IMR-90 (cell line): ENCODE measurements around the gene MCL1. TPM values are rescaled to one million over a fixed set of nuclear protein-coding genes. Genes with fewer than 3 reads are reported as not detected.

ENCODE experiments used
- ATAC-seq: fragments of 200-7000 bp; cut with Tn5 transposase; 2 replicates; pipeline ENCODE4 v1.9.1; 2020; ENCODE audit warnings: low read depth, mild to moderate bottlenecking, moderate library complexity
- BruUV-seq: library from RNA; stranded (reverse); fragments of 400-500 nt; replicated peaks from 2 replicates; lab custom pipeline; 2021; lab: Mats Ljungman, UMichigan
- CTCF ChIA-PET: fragments of 300-600 bp; formaldehyde crosslinking; extraction: SDS; loops from one replicate; lab custom pipeline; 2021; ENCODE audit warnings: antibody characterized with exemption; lab: Yijun Ruan, JAX
- POLR2A ChIA-PET: fragments of 300-600 bp; sonication (Branson Sonifier 250); formaldehyde crosslinking; loops from one replicate; lab custom pipeline; 2022; ENCODE audit warnings: antibody characterized with exemption; ENCODE audit not compliant: unreplicated experiment; lab: Charles Lee
- DNase-seq: peaks from one replicate; pipeline ENCODE4 v3.0.0; 2013
- H2AFZ ChIP-seq: replicated peaks from 2 replicates; pipeline ENCODE3; 2013; ENCODE audit warnings: low read length, mild to moderate bottlenecking; ENCODE audit not compliant: poor library complexity
- H2AK5ac ChIP-seq: 2 replicates; pipeline ENCODE4 v1.6.1; 2013; ENCODE audit warnings: low read depth, low read length, inconsistent platforms
- H2AK9ac ChIP-seq: replicated peaks from 2 replicates; pipeline ENCODE3; 2013; ENCODE audit warnings: mild to moderate bottlenecking, low read depth, low read length, moderate library complexity; ENCODE audit not compliant: poor library complexity
- H2BK120ac ChIP-seq: 2 replicates; pipeline ENCODE4 v1.6.1; 2013; ENCODE audit warnings: low read depth, low read length, inconsistent platforms
- H2BK15ac ChIP-seq: 3 replicates; pipeline ENCODE4 v1.6.1; 2013; ENCODE audit warnings: low read depth, low read length, inconsistent platforms
- H2BK20ac ChIP-seq: 2 replicates; pipeline ENCODE4 v1.6.1; 2013; ENCODE audit warnings: low read depth, mild to moderate bottlenecking, inconsistent platforms, low read length, moderate library complexity
- H2BK5ac ChIP-seq: 2 replicates; pipeline ENCODE4 v1.6.1; 2013; ENCODE audit warnings: mild to moderate bottlenecking, low read depth, low read length, inconsistent platforms; ENCODE audit not compliant: poor library complexity, severe bottlenecking
- H3K14ac ChIP-seq: replicated peaks from 2 replicates; pipeline ENCODE4 v1.6.1; 2013; ENCODE audit warnings: low read depth, low read length, inconsistent platforms
- H3K18ac ChIP-seq: 2 replicates; pipeline ENCODE4 v1.6.1; 2013; ENCODE audit warnings: low read depth, low read length, control low read depth
- H3K23ac ChIP-seq: 2 replicates; pipeline ENCODE4 v1.6.1; 2013; ENCODE audit warnings: low read depth, low read length, inconsistent platforms
- H3K27ac ChIP-seq: 2 replicates; pipeline ENCODE4 v1.5.1; 2013; ENCODE audit warnings: mild to moderate bottlenecking, control low read depth, low read length; ENCODE audit not compliant: insufficient read depth
- H3K27me3 ChIP-seq: 2 replicates; pipeline ENCODE4 v1.6.1; 2013; ENCODE audit warnings: low read length; ENCODE audit not compliant: control insufficient read depth, insufficient read depth
- H3K36me3 ChIP-seq: 2 replicates; pipeline ENCODE4 v1.6.1; 2013; ENCODE audit warnings: low read length, mixed read lengths; ENCODE audit not compliant: control insufficient read depth, insufficient read depth
- H3K4ac ChIP-seq: 2 replicates; pipeline ENCODE4 v1.6.1; 2013; ENCODE audit warnings: low read depth, low read length, inconsistent platforms
- H3K4me1 ChIP-seq: 2 replicates; pipeline ENCODE4 v1.6.1; 2013; ENCODE audit warnings: low read length, mixed read lengths; ENCODE audit not compliant: control insufficient read depth, insufficient read depth
- H3K4me2 ChIP-seq: 2 replicates; pipeline ENCODE4 v1.6.1; 2013; ENCODE audit warnings: low read depth, mild to moderate bottlenecking, control low read depth, low read length, moderate library complexity
- H3K4me3 ChIP-seq: 2 replicates; pipeline ENCODE4 v1.5.1; 2013; ENCODE audit warnings: low read depth, mild to moderate bottlenecking, control low read depth, low read length, moderate library complexity; ENCODE audit not compliant: insufficient read depth
- H3K56ac ChIP-seq: 2 replicates; pipeline ENCODE4 v1.6.1; 2013; ENCODE audit warnings: low read length, inconsistent platforms; ENCODE audit not compliant: insufficient read depth; ENCODE audit errors: extremely low read depth
- H3K79me1 ChIP-seq, 2 experiments: 2 replicates each; pipeline ENCODE4 v1.6.1; 2013; ENCODE audit warnings: low read length in 2 of 2, inconsistent platforms in 1 of 2, low read depth in 1 of 2
- H3K9ac ChIP-seq: 2 replicates; pipeline ENCODE4 v1.6.1; 2013; ENCODE audit warnings: low read depth, low read length, control low read depth
- H3K9me1 ChIP-seq: 2 replicates; pipeline ENCODE4 v1.6.1; 2013; ENCODE audit warnings: low read length, inconsistent platforms; ENCODE audit not compliant: insufficient read depth
- H3K9me3 ChIP-seq: 2 replicates; pipeline ENCODE4 v1.6.1; 2013; ENCODE audit warnings: low read length; ENCODE audit not compliant: control insufficient read depth, insufficient read depth
- H4K20me1 ChIP-seq: 2 replicates; pipeline ENCODE4 v1.6.1; 2013; ENCODE audit warnings: low read length, inconsistent platforms; ENCODE audit not compliant: insufficient read depth
- H4K5ac ChIP-seq: 2 replicates; pipeline ENCODE4 v1.6.1; 2013; ENCODE audit warnings: mild to moderate bottlenecking, low read depth, low read length, control low read depth
- H4K8ac ChIP-seq, 2 experiments: 2 replicates each; pipeline ENCODE4 v1.6.1; 2013; ENCODE audit warnings: low read depth in 2 of 2, low read length in 2 of 2, control low read depth in 1 of 2, inconsistent platforms in 1 of 2
- H4K91ac ChIP-seq: 2 replicates; pipeline ENCODE4 v1.6.1; 2013; ENCODE audit warnings: low read depth, low read length, inconsistent platforms; ENCODE audit not compliant: insufficient read depth
- CHD1 ChIP-seq: IDR thresholded peaks from 2 replicates; pipeline ENCODE4 v1.6.1; 2012; ENCODE audit warnings: low read depth, low read length, improper control_type of control experiment
- NFE2L2 ChIP-seq: fragments of 150-350 bp; IDR thresholded peaks from 2 replicates; pipeline ENCODE4 v1.6.1; 2016; ENCODE audit warnings: low read depth, mild to moderate bottlenecking, low read length
- POLR2A ChIP-seq: IDR thresholded peaks from 2 replicates; pipeline ENCODE4 v1.6.1; 2012; ENCODE audit warnings: mild to moderate bottlenecking, low read depth, low read length
- RAD21 ChIP-seq: IDR thresholded peaks from 2 replicates; pipeline ENCODE4 v1.6.1; 2012; ENCODE audit warnings: low read length, improper control_type of control experiment
- RCOR1 ChIP-seq: IDR thresholded peaks from 2 replicates; pipeline ENCODE4 v1.6.1; 2012; ENCODE audit warnings: mild to moderate bottlenecking, low read length, improper control_type of control experiment; ENCODE audit not compliant: insufficient replicate concordance
- SMC3 ChIP-seq: fragments of 150-350 bp; IDR thresholded peaks from 2 replicates; pipeline ENCODE4 v1.6.1; 2016; ENCODE audit warnings: low read depth, mild to moderate bottlenecking, antibody characterized with exemption, low read length, moderate library complexity
- WGBS, 2 experiments: methylation state at CpG; one replicate each; pipeline versions ENCODE4 v1.1.5 to v1.1.7; 2013; ENCODE audit warnings: missing lambda C conversion rate in 2 of 2; ENCODE audit not compliant: insufficient read length in 1 of 2; ENCODE audit errors: extremely low coverage in 2 of 2; 5-methylcytosine and 5-hydroxymethylcytosine counted together
- dilution Hi-C: fragments of 300-500 bp; cut with HindIII; formaldehyde crosslinking; loops from one replicate; pipeline ENCODE4 v1.14.3; 2018; ENCODE audit warnings: low sequenced_read_pairs; ENCODE audit not compliant: unreplicated experiment
- in situ Hi-C: fragments of 300-500 bp; cut with MboI; formaldehyde crosslinking; loops from 3 replicates; pipeline ENCODE4 v1.14.3; 2019; ENCODE audit warnings: low sequenced_read_pairs, inconsistent platforms, mixed read lengths
- intact Hi-C: fragments of 100-400 bp; cut with micrococcal nuclease; formaldehyde crosslinking; loops from 2 replicates; pipeline ENCODE4 v1.10.0; 2022
- polyA plus RNA-seq, 3 experiments: library from polyadenylated mRNA; depleted of rRNA; stranded (reverse); fragments of >200 nt; gene quantifications; 2 replicates each; pipeline ENCODE4 v1.2.3, GENCODE V29; 2012; ENCODE audit warnings: low replicate concordance in 1 of 3
- total RNA-seq: library from RNA; depleted of rRNA; stranded (reverse); fragments of >200 nt; gene quantifications from 2 replicates; pipeline ENCODE4 v1.2.3, GENCODE V29; 2012
- TF ChIP-seq, protein P1 (sequence below): fragments of 150-350 bp; IDR thresholded peaks from 2 replicates; pipeline ENCODE4 v1.6.1; 2016; ENCODE audit warnings: low read depth, mild to moderate bottlenecking, low read length, moderate library complexity, borderline replicate concordance
- TF ChIP-seq, protein P2 (sequence below): fragments of 150-350 bp; IDR thresholded peaks from 2 replicates; pipeline ENCODE4 v1.6.1; 2017; ENCODE audit warnings: mild to moderate bottlenecking, antibody characterized with exemption, low read length, low read depth

MCL1 gene
- total and polyA plus RNA-seq, 2 of the 4 experiments (the other 2 are of a cell fraction): 79.5 to 142 TPM

DNA sequence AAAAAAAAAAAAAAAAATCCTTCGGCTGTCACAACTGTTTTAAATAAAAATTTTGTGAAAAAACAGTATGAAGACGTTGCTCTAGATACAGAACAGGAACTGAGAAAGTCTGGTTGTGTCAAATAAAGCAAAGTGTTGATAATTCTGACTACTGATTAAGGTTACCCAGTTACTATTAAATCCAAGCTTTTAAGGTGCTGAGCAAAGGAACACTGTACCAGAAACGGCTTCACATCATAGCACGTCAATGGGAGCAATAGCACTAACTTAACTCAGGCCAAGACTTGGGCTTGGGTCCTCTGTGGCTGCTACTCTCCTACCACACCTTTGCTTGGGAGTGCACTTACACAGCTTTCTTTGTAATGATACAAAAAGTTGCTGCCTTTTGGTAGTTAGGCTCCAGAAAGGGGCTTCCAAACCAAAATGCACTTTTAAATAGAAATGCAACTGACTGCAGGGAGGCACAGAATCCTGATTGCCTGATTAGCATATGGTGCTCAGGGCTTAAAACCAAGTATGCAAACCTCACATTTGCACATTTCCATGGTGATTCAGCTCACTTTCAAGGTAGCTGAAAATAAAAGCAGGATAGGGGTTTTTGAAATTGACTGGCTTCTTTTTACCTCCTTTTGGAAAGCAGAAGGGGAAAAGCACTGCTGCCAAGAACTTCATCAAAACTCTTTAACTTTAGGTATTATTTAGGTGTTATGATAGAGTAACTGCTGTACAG is 6.3 kb downstream of the MCL1 start:
- peak; percentile 23; the same call in 1 of the 2 replicates for TF ChIP-seq NFE2L2
- no peak for TF ChIP-seq RCOR1
- peak; percentile 85 for TF ChIP-seq POLR2A
- TF ChIP-seq RAD21: no peak
- TF ChIP-seq, protein P1, sequence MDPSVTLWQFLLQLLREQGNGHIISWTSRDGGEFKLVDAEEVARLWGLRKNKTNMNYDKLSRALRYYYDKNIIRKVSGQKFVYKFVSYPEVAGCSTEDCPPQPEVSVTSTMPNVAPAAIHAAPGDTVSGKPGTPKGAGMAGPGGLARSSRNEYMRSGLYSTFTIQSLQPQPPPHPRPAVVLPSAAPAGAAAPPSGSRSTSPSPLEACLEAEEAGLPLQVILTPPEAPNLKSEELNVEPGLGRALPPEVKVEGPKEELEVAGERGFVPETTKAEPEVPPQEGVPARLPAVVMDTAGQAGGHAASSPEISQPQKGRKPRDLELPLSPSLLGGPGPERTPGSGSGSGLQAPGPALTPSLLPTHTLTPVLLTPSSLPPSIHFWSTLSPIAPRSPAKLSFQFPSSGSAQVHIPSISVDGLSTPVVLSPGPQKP: no peak
- peak; percentile 75; the same call in 1 of the 2 replicates for TF ChIP-seq CHD1
- TF ChIP-seq, protein P2, sequence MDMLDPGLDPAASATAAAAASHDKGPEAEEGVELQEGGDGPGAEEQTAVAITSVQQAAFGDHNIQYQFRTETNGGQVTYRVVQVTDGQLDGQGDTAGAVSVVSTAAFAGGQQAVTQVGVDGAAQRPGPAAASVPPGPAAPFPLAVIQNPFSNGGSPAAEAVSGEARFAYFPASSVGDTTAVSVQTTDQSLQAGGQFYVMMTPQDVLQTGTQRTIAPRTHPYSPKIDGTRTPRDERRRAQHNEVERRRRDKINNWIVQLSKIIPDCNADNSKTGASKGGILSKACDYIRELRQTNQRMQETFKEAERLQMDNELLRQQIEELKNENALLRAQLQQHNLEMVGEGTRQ: 0 out of 2 replicates have a peak, but pooled peaks have one; percentile 21
- TF ChIP-seq SMC3: no peak
- no peak overlapping the region for H3K4ac ChIP-seq
- H2BK20ac ChIP-seq: no peak overlapping the region
- intact Hi-C loops: no loop called here
- H3K14ac ChIP-seq: peak overlapping the region; percentile 83
- H3K79me1 ChIP-seq: peaks cover 9 to 35% of the 10 kb centered on the region in 2 experiments; a peak in 3 of 4 replicates
- H4K20me1 ChIP-seq: peaks cover 99% of the 10 kb centered on the region
- peak overlapping the region; percentile 9 for H2BK5ac ChIP-seq
- ATAC-seq: no peak
- peak overlapping the region; percentile 84; the same call in 1 of the 2 replicates for H3K23ac ChIP-seq
- 0 out of 2 replicates have a peak overlapping the region, but pooled peaks have one; percentile 10 for H3K27ac ChIP-seq
- no peak overlapping the region for H2BK15ac ChIP-seq
- no CpG with 5 or more reads among the region's 4 CpGs for WGBS, 2 experiments
- dilution Hi-C loops: no loop called here
- in situ Hi-C loops: no loop called here
- H3K9me1 ChIP-seq: peaks cover 10% of the 10 kb centered on the region
- no peaks in the 10 kb centered on the region for H3K27me3 ChIP-seq
- ChIA-PET CTCF (no interaction called here), POLR2A (no interaction called here)
- DNase-seq: no peak
- H3K9ac ChIP-seq: no peak overlapping the region
- H4K8ac ChIP-seq: no peak overlapping the region
- BruUV-seq: no TSS peak
- no peaks in the 10 kb centered on the region for H3K9me3 ChIP-seq
- no peak overlapping the region for H3K18ac ChIP-seq
- no peak overlapping the region for H2AFZ ChIP-seq
- H2BK120ac ChIP-seq: no peak overlapping the region
- H4K5ac ChIP-seq: no peak overlapping the region
- peaks cover 21% of the 10 kb centered on the region for H3K4me1 ChIP-seq
- H4K91ac ChIP-seq: no peak overlapping the region
- peaks cover 52% of the 10 kb centered on the region for H3K36me3 ChIP-seq
- no peak overlapping the region; the same call in 1 of the 2 replicates for H3K4me2 ChIP-seq
- no peak overlapping the region for H3K56ac ChIP-seq
- H3K4me3 ChIP-seq: no peak overlapping the region
- no peak overlapping the region for H2AK9ac ChIP-seq
- no peak overlapping the region for H2AK5ac ChIP-seq
